ENCODE measurements around the gene OXT.

Gene OXT

GRCh38 chr20:3085571-3086072 lies 14.2 kb downstream of the OXT start:
- no peak for DNase-seq (ENCODE audit: low read depth, low spot score)
- Histone ChIP-seq H3K4me3 (no peak overlapping the region), H3K9me3 (ENCODE audit: low read depth, low read length) (no peaks in the 10 kb centered on the region), H3K36me3 (ENCODE audit: insufficient read depth, low read length) (no peaks in the 10 kb centered on the region), H3K9ac (ENCODE audit: insufficient read length) (no peak overlapping the region), H3K27ac (no peak overlapping the region)
- no peak for TF ChIP-seq POLR2AphosphoS5 (IDR thresholded peaks at IDR 0.05; ENCODE audit: borderline replicate concordance, low read depth, low read length)
- TF ChIP-seq EZH2 (IDR thresholded peaks at IDR 0.05), result no peak
- no peak for TF ChIP-seq FOXP2 (optimal IDR thresholded peaks at IDR 0.05; ENCODE audit: control extremely low read depth, extremely low read length, insufficient read depth)

GRCh38 chr20:3088031-3088430 lies 16.6 kb downstream of the OXT start:
- DNase-seq (ENCODE audit: low read depth, low spot score), result no peak
- Histone ChIP-seq H3K36me3 (ENCODE audit: insufficient read depth, low read length) (no peaks in the 10 kb centered on the region), H3K4me3 (no peak overlapping the region), H3K27ac (no peak overlapping the region), H3K9me3 (ENCODE audit: low read depth, low read length) (no peaks in the 10 kb centered on the region), H3K9ac (ENCODE audit: insufficient read length) (no peak overlapping the region)
- no peak for TF ChIP-seq FOXP2 (optimal IDR thresholded peaks at IDR 0.05; ENCODE audit: control extremely low read depth, extremely low read length, insufficient read depth)
- no peak for TF ChIP-seq EZH2 (IDR thresholded peaks at IDR 0.05)
- TF ChIP-seq POLR2AphosphoS5 (IDR thresholded peaks at IDR 0.05; ENCODE audit: borderline replicate concordance, low read depth, low read length), result no peak

- Histone ChIP-seq H3K4me3 (no peak overlapping the region), H3K9ac (ENCODE audit: insufficient read length) (no peak overlapping the region), H3K36me3 (ENCODE audit: insufficient read depth, low read length) (no peaks in the 10 kb centered on the region), H3K9me3 (ENCODE audit: low read depth, low read length) (no peaks in the 10 kb centered on the region), H3K27ac (no peak overlapping the region)
- TF ChIP-seq EZH2 (IDR thresholded peaks at IDR 0.05), result no peak
- TF ChIP-seq FOXP2 (optimal IDR thresholded peaks at IDR 0.05; ENCODE audit: control extremely low read depth, extremely low read length, insufficient read depth), result no peak
- no peak for TF ChIP-seq POLR2AphosphoS5 (IDR thresholded peaks at IDR 0.05; ENCODE audit: borderline replicate concordance, low read depth, low read length)
- no peak for DNase-seq (ENCODE audit: low read depth, low spot score)
Observed at GRCh38 chr20:3090565-3090964, 19.1 kb downstream of the OXT start.

GRCh38 chr20:3092611-3093379 lies 21.4 kb downstream of the OXT start:
- DNase-seq (ENCODE audit: low read depth, low spot score), result no peak
- Histone ChIP-seq H3K9ac (ENCODE audit: insufficient read length) (no peak overlapping the region), H3K9me3 (ENCODE audit: low read depth, low read length) (no peaks in the 10 kb centered on the region), H3K27ac (no peak overlapping the region), H3K36me3 (ENCODE audit: insufficient read depth, low read length) (no peaks in the 10 kb centered on the region), H3K4me3 (no peak overlapping the region)
- TF ChIP-seq FOXP2 (optimal IDR thresholded peaks at IDR 0.05; ENCODE audit: control extremely low read depth, extremely low read length, insufficient read depth), result no peak
- TF ChIP-seq POLR2AphosphoS5 (IDR thresholded peaks at IDR 0.05; ENCODE audit: borderline replicate concordance, low read depth, low read length), result no peak
- TF ChIP-seq EZH2 (IDR thresholded peaks at IDR 0.05), result no peak

- TF ChIP-seq POLR2AphosphoS5 (IDR thresholded peaks at IDR 0.05; ENCODE audit: borderline replicate concordance, low read depth, low read length) (no peak), FOXP2 (optimal IDR thresholded peaks at IDR 0.05; ENCODE audit: control extremely low read depth, extremely low read length, insufficient read depth) (no peak), EZH2 (IDR thresholded peaks at IDR 0.05) (no peak)
- no peaks in the 10 kb centered on the region for H3K9me3 ChIP-seq (ENCODE audit: low read depth, low read length)
- DNase-seq (ENCODE audit: low read depth, low spot score), result no peak
- H3K4me3 ChIP-seq, result no peak overlapping the region
- H3K9ac ChIP-seq (ENCODE audit: insufficient read length), result no peak overlapping the region
- no peak overlapping the region for H3K27ac ChIP-seq
- H3K36me3 ChIP-seq (ENCODE audit: insufficient read depth, low read length), result no peaks in the 10 kb centered on the region
Observed at GRCh38 chr20:3093861-3094361, 22.5 kb downstream of the OXT start.

- TF ChIP-seq EZH2 (IDR thresholded peaks at IDR 0.05), result no peak
- no peak for TF ChIP-seq FOXP2 (optimal IDR thresholded peaks at IDR 0.05; ENCODE audit: control extremely low read depth, extremely low read length, insufficient read depth)
- TF ChIP-seq POLR2AphosphoS5 (IDR thresholded peaks at IDR 0.05; ENCODE audit: borderline replicate concordance, low read depth, low read length), result no peak
- DNase-seq (ENCODE audit: low read depth, low spot score), result no peak
- Histone ChIP-seq H3K9ac (ENCODE audit: insufficient read length) (no peak overlapping the region), H3K4me3 (no peak overlapping the region), H3K9me3 (ENCODE audit: low read depth, low read length) (no peaks in the 10 kb centered on the region), H3K36me3 (ENCODE audit: insufficient read depth, low read length) (no peaks in the 10 kb centered on the region), H3K27ac (no peak overlapping the region)
Observed at GRCh38 chr20:3094848-3095629, 23.6 kb downstream of the OXT start.

GRCh38 chr20:3100480-3100879 lies 29.1 kb downstream of the OXT start:
- no peak overlapping the region for H3K4me3 ChIP-seq
- H3K9me3 ChIP-seq (ENCODE audit: low read depth, low read length), result no peaks in the 10 kb centered on the region
- no peak for DNase-seq (ENCODE audit: low read depth, low spot score)
- no peak overlapping the region for H3K9ac ChIP-seq (ENCODE audit: insufficient read length)
- TF ChIP-seq EZH2 (IDR thresholded peaks at IDR 0.05) (no peak), POLR2AphosphoS5 (IDR thresholded peaks at IDR 0.05; ENCODE audit: borderline replicate concordance, low read depth, low read length) (no peak), FOXP2 (optimal IDR thresholded peaks at IDR 0.05; ENCODE audit: control extremely low read depth, extremely low read length, insufficient read depth) (no peak)
- no peaks in the 10 kb centered on the region for H3K36me3 ChIP-seq (ENCODE audit: insufficient read depth, low read length)
- H3K27ac ChIP-seq, result no peak overlapping the region

GRCh38 chr20:3101251-3101650 lies 29.8 kb downstream of the OXT start:
- no peak for DNase-seq (ENCODE audit: low read depth, low spot score)
- Histone ChIP-seq H3K4me3 (no peak overlapping the region), H3K27ac (no peak overlapping the region), H3K36me3 (ENCODE audit: insufficient read depth, low read length) (no peaks in the 10 kb centered on the region), H3K9ac (ENCODE audit: insufficient read length) (no peak overlapping the region), H3K9me3 (ENCODE audit: low read depth, low read length) (no peaks in the 10 kb centered on the region)
- TF ChIP-seq EZH2 (IDR thresholded peaks at IDR 0.05) (no peak), POLR2AphosphoS5 (IDR thresholded peaks at IDR 0.05; ENCODE audit: borderline replicate concordance, low read depth, low read length) (no peak), FOXP2 (optimal IDR thresholded peaks at IDR 0.05; ENCODE audit: control extremely low read depth, extremely low read length, insufficient read depth) (no peak)

Measured in SK-N-MC (cell line).